Measurements from ENCODE around the gene TAF8.
A peak's percentile ranks its signal among the peaks of the same experiment; 100 is the strongest.

TAF8 gene

DNA sequence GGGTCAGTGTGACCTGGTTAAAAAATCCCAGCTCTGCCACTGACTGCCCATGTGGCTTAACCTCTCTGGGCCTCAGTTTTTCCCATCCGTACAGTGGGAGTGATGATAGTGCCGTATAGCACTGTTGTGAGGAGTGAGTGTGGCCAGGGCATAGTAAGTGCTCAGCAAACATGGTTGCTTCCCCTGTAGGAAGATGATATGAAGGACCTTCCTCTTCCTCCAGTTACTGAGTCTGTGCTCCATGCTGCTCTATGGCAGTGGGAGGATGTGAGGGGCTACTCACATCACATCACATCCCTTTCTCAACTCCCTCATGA is 79.0 kb downstream of the TAF8 start:
- no peak for ATAC-seq
- TF ChIP-seq ZFP30 (CRISPR knock-in tag; IDR thresholded peaks at IDR 0.05): no peak
- TF ChIP-seq ZNF70 (CRISPR knock-in tag; IDR thresholded peaks at IDR 0.05): no peak
- no peak for TF ChIP-seq TOX (CRISPR knock-in tag; IDR thresholded peaks at IDR 0.05; ENCODE audit: borderline replicate concordance)
- TF ChIP-seq ZNF565 (CRISPR knock-in tag; conservative IDR thresholded peaks at IDR 0.05; ENCODE audit: low read depth): no peak
- TF ChIP-seq CSDC2 (CRISPR knock-in tag; IDR thresholded peaks at IDR 0.05): no peak
- TF ChIP-seq CREB5 (CRISPR knock-in tag; IDR thresholded peaks at IDR 0.05; ENCODE audit: low read depth): no peak
- TF ChIP-seq, protein P1, sequence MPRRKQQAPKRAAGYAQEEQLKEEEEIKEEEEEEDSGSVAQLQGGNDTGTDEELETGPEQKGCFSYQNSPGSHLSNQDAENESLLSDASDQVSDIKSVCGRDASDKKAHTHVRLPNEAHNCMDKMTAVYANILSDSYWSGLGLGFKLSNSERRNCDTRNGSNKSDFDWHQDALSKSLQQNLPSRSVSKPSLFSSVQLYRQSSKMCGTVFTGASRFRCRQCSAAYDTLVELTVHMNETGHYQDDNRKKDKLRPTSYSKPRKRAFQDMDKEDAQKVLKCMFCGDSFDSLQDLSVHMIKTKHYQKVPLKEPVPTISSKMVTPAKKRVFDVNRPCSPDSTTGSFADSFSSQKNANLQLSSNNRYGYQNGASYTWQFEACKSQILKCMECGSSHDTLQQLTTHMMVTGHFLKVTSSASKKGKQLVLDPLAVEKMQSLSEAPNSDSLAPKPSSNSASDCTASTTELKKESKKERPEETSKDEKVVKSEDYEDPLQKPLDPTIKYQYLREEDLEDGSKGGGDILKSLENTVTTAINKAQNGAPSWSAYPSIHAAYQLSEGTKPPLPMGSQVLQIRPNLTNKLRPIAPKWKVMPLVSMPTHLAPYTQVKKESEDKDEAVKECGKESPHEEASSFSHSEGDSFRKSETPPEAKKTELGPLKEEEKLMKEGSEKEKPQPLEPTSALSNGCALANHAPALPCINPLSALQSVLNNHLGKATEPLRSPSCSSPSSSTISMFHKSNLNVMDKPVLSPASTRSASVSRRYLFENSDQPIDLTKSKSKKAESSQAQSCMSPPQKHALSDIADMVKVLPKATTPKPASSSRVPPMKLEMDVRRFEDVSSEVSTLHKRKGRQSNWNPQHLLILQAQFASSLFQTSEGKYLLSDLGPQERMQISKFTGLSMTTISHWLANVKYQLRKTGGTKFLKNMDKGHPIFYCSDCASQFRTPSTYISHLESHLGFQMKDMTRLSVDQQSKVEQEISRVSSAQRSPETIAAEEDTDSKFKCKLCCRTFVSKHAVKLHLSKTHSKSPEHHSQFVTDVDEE (CRISPR knock-in tag; IDR thresholded peaks at IDR 0.05): no peak
- no peak for TF ChIP-seq GLIS3 (CRISPR knock-in tag; IDR thresholded peaks at IDR 0.05)
- no peak for TF ChIP-seq PPARA (CRISPR knock-in tag; IDR thresholded peaks at IDR 0.05; ENCODE audit: borderline replicate concordance)
- TF ChIP-seq ESRRG (CRISPR knock-in tag; IDR thresholded peaks at IDR 0.05): no peak
- no peak for TF ChIP-seq SNAI2 (CRISPR knock-in tag; IDR thresholded peaks at IDR 0.05)
- TF ChIP-seq ZC3H10 (CRISPR knock-in tag; IDR thresholded peaks at IDR 0.05): no peak

GRCh38 chr6:42131531-42131930 is 81.2 kb downstream of the TAF8 start:
- ATAC-seq: peak; percentile 29; the same call in 1 of the 3 replicates
- TF ChIP-seq TOX (CRISPR knock-in tag; IDR thresholded peaks at IDR 0.05; ENCODE audit: borderline replicate concordance) (no peak), ZNF565 (CRISPR knock-in tag; conservative IDR thresholded peaks at IDR 0.05; ENCODE audit: low read depth) (no peak), CSDC2 (CRISPR knock-in tag; IDR thresholded peaks at IDR 0.05) (no peak), SNAI2 (CRISPR knock-in tag; IDR thresholded peaks at IDR 0.05) (no peak), ZC3H10 (CRISPR knock-in tag; IDR thresholded peaks at IDR 0.05) (no peak), ESRRG (CRISPR knock-in tag; IDR thresholded peaks at IDR 0.05) (no peak), ZNF70 (CRISPR knock-in tag; IDR thresholded peaks at IDR 0.05) (no peak), ZNF8 (CRISPR knock-in tag; IDR thresholded peaks at IDR 0.05) (no peak), GLIS3 (CRISPR knock-in tag; IDR thresholded peaks at IDR 0.05) (no peak), BACH2 (CRISPR knock-in tag; IDR thresholded peaks at IDR 0.05; ENCODE audit: borderline replicate concordance) (no peak)
- TF ChIP-seq, protein P2, sequence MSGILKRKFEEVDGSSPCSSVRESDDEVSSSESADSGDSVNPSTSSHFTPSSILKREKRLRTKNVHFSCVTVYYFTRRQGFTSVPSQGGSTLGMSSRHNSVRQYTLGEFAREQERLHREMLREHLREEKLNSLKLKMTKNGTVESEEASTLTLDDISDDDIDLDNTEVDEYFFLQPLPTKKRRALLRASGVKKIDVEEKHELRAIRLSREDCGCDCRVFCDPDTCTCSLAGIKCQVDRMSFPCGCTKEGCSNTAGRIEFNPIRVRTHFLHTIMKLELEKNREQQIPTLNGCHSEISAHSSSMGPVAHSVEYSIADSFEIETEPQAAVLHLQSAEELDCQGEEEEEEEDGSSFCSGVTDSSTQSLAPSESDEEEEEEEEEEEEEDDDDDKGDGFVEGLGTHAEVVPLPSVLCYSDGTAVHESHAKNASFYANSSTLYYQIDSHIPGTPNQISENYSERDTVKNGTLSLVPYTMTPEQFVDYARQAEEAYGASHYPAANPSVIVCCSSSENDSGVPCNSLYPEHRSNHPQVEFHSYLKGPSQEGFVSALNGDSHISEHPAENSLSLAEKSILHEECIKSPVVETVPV (CRISPR knock-in tag; IDR thresholded peaks at IDR 0.05): no peak
- TF ChIP-seq, protein P1 (CRISPR knock-in tag; IDR thresholded peaks at IDR 0.05): no peak
- TF ChIP-seq, protein P3, sequence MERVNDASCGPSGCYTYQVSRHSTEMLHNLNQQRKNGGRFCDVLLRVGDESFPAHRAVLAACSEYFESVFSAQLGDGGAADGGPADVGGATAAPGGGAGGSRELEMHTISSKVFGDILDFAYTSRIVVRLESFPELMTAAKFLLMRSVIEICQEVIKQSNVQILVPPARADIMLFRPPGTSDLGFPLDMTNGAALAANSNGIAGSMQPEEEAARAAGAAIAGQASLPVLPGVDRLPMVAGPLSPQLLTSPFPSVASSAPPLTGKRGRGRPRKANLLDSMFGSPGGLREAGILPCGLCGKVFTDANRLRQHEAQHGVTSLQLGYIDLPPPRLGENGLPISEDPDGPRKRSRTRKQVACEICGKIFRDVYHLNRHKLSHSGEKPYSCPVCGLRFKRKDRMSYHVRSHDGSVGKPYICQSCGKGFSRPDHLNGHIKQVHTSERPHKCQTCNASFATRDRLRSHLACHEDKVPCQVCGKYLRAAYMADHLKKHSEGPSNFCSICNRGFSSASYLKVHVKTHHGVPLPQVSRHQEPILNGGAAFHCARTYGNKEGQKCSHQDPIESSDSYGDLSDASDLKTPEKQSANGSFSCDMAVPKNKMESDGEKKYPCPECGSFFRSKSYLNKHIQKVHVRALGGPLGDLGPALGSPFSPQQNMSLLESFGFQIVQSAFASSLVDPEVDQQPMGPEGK (CRISPR knock-in tag; IDR thresholded peaks at IDR 0.05; ENCODE audit: borderline replicate concordance): no peak

GRCh38 chr6:42133926-42134325 is 83.6 kb downstream of the TAF8 start:
- TF ChIP-seq ZNF565 (CRISPR knock-in tag; conservative IDR thresholded peaks at IDR 0.05; ENCODE audit: low read depth) (no peak), GLIS3 (CRISPR knock-in tag; IDR thresholded peaks at IDR 0.05) (no peak)
- no peak for ATAC-seq

DNA sequence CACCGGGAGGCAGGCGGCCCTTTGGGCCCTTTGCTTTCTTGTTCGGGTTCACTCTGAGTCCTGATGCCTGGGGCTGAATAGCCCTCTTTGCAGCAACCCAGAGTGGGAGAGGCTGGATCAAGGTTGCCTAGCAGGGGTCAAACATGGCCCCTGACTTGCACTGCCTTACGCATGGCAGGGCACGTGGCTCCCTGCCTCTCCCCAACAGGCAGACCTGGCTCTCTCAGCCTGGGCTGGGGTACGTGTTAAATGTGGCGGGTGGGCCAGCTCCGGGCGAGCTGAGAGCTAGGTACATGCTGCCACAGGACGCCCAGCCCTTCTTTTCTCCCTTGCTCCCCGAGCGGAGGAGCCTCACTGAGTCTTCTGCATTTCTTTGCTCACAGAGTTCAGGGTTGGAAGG is 84.8 kb downstream of the TAF8 start:
- ATAC-seq: no peak
- TF ChIP-seq ZNF565 (CRISPR knock-in tag; conservative IDR thresholded peaks at IDR 0.05; ENCODE audit: low read depth): no peak
- TF ChIP-seq BACH2 (CRISPR knock-in tag; IDR thresholded peaks at IDR 0.05; ENCODE audit: borderline replicate concordance): no peak
- TF ChIP-seq ARNTL (CRISPR knock-in tag; IDR thresholded peaks at IDR 0.05; ENCODE audit: borderline replicate concordance, low read depth): no peak
- TF ChIP-seq, protein P3 (CRISPR knock-in tag; IDR thresholded peaks at IDR 0.05; ENCODE audit: borderline replicate concordance): no peak
- no peak for TF ChIP-seq ZFP3 (CRISPR knock-in tag; IDR thresholded peaks at IDR 0.05)
- TF ChIP-seq RARB (CRISPR knock-in tag; IDR thresholded peaks at IDR 0.05): no peak
- TF ChIP-seq, protein P2 (CRISPR knock-in tag; IDR thresholded peaks at IDR 0.05): no peak
- TF ChIP-seq PPARA (CRISPR knock-in tag; IDR thresholded peaks at IDR 0.05; ENCODE audit: borderline replicate concordance): no peak
- TF ChIP-seq ZC3H10 (CRISPR knock-in tag; IDR thresholded peaks at IDR 0.05): no peak
